Trophoblast cell (in vitro differentiated cells and primary cell): ENCODE measurements around the gene LOXL3.

Source experiments
- DNase-seq, 2 donors: peaks; one replicate each; pipeline ENCODE4 v3.0.0-alpha.2; 2016
- H2AFZ ChIP-seq: 2 replicates; pipeline ENCODE4 v1.6.1; 2013; ENCODE audit warnings: low read length, moderate library complexity, mild to moderate bottlenecking; ENCODE audit not compliant: insufficient read depth, poor library complexity
- H2AK5ac ChIP-seq: 2 replicates; pipeline ENCODE4 v1.6.1; 2013; ENCODE audit warnings: mild to moderate bottlenecking, low read length
- H2BK120ac ChIP-seq: 2 replicates; pipeline ENCODE4 v1.6.1; 2013; ENCODE audit warnings: low read length, mild to moderate bottlenecking, moderate library complexity; ENCODE audit not compliant: insufficient read depth, poor library complexity
- H2BK12ac ChIP-seq: 2 replicates; pipeline ENCODE4 v1.6.1; 2013; ENCODE audit warnings: mild to moderate bottlenecking, low read length, moderate library complexity
- H2BK5ac ChIP-seq: 2 replicates; pipeline ENCODE4 v1.6.1; 2013; ENCODE audit warnings: low read length, low read depth, moderate library complexity, mild to moderate bottlenecking; ENCODE audit not compliant: poor library complexity
- H3K14ac ChIP-seq: 2 replicates; pipeline ENCODE4 v1.6.1; 2013; ENCODE audit warnings: mild to moderate bottlenecking, low read length
- H3K18ac ChIP-seq: 2 replicates; pipeline ENCODE4 v1.6.1; 2013; ENCODE audit warnings: mild to moderate bottlenecking, low read length
- H3K23ac ChIP-seq: 2 replicates; pipeline ENCODE4 v1.6.1; 2013; ENCODE audit warnings: low read length
- H3K27ac ChIP-seq: 2 replicates; pipeline ENCODE4 v1.5.1; 2013; ENCODE audit warnings: low read depth, mild to moderate bottlenecking, inconsistent platforms, low read length, moderate library complexity
- H3K27me3 ChIP-seq: 2 replicates; pipeline ENCODE4 v1.6.1; 2013; ENCODE audit warnings: inconsistent platforms, mild to moderate bottlenecking, low read length, moderate library complexity; ENCODE audit not compliant: insufficient read depth
- H3K36me3 ChIP-seq, 2 experiments: 1 replicate in 1 of 2; 2 replicates in 1 of 2; pipeline ENCODE4 v1.6.1; 2013; ENCODE audit warnings: low read length in 2 of 2, mild to moderate bottlenecking in 2 of 2, moderate library complexity in 1 of 2; ENCODE audit not compliant: insufficient read depth in 2 of 2, control insufficient read depth in 1 of 2
- H3K4ac ChIP-seq: 2 replicates; pipeline ENCODE4 v1.6.1; 2013; ENCODE audit warnings: low read depth, mild to moderate bottlenecking, low read length, moderate library complexity
- H3K4me1 ChIP-seq, 2 experiments: 1 replicate in 1 of 2; 2 replicates in 1 of 2; pipeline ENCODE4 v1.6.1; 2013; ENCODE audit warnings: low read length in 2 of 2, mild to moderate bottlenecking in 2 of 2, moderate library complexity in 1 of 2; ENCODE audit not compliant: insufficient read depth in 2 of 2, control insufficient read depth in 1 of 2
- H3K4me2 ChIP-seq: 2 replicates; pipeline ENCODE4 v1.6.1; 2013; ENCODE audit warnings: inconsistent platforms, mild to moderate bottlenecking, low read length, moderate library complexity
- H3K4me3 ChIP-seq: 2 replicates; pipeline ENCODE4 v1.5.1; 2013; ENCODE audit warnings: mild to moderate bottlenecking, low read depth, low read length, inconsistent platforms
- H3K79me1 ChIP-seq: one replicate; pipeline ENCODE4 v1.6.1; 2013; ENCODE audit warnings: low read length
- H3K79me2 ChIP-seq: 2 replicates; pipeline ENCODE4 v1.6.1; 2013; ENCODE audit warnings: low read length, mild to moderate bottlenecking; ENCODE audit not compliant: control insufficient read depth, insufficient read depth, poor library complexity
- H3K9ac ChIP-seq: 2 replicates; pipeline ENCODE4 v1.6.1; 2013; ENCODE audit warnings: mild to moderate bottlenecking, low read length
- H3K9me3 ChIP-seq: 2 replicates; pipeline ENCODE4 v1.6.1; 2013; ENCODE audit warnings: low read depth, mild to moderate bottlenecking, control low read depth, inconsistent platforms, low read length; ENCODE audit not compliant: insufficient read depth
- H4K12ac ChIP-seq: 2 replicates; pipeline ENCODE4 v1.6.1; 2013; ENCODE audit warnings: low read depth, mild to moderate bottlenecking, low read length, moderate library complexity
- H4K8ac ChIP-seq: 2 replicates; pipeline ENCODE4 v1.6.1; 2013; ENCODE audit warnings: low read depth, mild to moderate bottlenecking, low read length, moderate library complexity
- H4K91ac ChIP-seq: one replicate; pipeline ENCODE4 v1.6.1; 2013; ENCODE audit warnings: low read depth, mild to moderate bottlenecking, low read length, moderate library complexity
- WGBS: extraction: QIAGEN DNeasy Blood & Tissue Kit; methylation state at CpG from one replicate; pipeline ENCODE4 v1.1.7; 2013; ENCODE audit warnings: missing lambda C conversion rate; ENCODE audit not compliant: insufficient read length, insufficient coverage; ENCODE audit errors: extremely low coverage; 5-methylcytosine and 5-hydroxymethylcytosine counted together

LOXL3 gene

DNA sequence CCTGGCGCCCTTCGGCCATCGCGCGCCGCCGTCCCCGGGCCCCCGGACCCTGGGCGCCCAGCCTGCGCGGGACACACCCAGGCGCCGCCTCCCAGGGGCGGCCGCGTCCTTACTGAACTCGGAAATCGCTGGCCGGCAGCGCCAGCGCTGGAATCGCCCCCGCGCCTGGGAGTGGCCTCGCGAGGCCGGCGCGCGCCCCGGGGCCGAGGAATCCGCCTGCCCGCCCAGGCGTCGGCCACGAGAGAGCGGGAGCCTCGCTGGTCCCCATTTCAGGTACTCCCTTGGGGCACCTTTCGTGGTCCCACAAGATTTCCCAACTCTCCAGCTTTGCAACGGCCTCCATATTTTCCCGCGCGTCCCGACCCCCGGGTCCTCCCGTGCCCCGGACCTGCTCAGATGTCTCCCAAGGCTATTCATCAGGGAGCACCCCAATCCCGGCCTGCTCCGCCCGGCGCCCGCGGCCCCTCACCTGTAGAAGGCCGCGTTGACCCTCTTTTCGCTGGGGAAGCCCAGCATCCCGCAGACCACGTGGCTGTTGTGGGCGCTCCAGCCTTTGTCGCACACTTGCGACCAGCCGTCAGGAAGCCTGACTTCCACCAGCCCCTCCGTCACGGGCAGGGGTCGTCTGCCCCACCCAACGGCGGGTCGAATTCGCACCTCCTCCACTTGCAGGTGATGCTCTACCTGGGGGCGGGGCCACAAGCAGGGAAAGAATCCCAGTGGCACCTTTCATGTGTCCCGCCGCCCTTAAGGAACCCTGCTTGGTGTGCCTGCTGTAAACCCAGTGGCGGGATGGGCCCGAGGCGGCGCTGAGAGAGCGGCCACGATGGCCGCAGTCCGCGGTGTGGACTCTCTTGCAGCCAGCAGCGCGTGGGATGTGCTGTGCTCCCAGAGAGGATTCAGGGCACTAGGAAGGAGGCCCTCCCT, 4.6 kb downstream of the LOXL3 start:
- Histone ChIP-seq H2AFZ (peak overlapping the region; percentile 86), H3K4ac (no peak overlapping the region), H2BK12ac (no peak overlapping the region), H4K91ac (peak overlapping the region; percentile 8), H4K8ac (peak overlapping the region; percentile 59), H2AK5ac (no peak overlapping the region), H3K36me3 (no peaks in the 10 kb centered on the region), H3K79me2 (no peaks in the 10 kb centered on the region), H3K27me3 (peaks cover 33% of the 10 kb centered on the region), H2BK5ac (no peak overlapping the region), H3K79me1 (peaks cover 2% of the 10 kb centered on the region), H2BK120ac (peak overlapping the region; percentile 31), H3K9me3 (peaks cover 8% of the 10 kb centered on the region), H3K14ac (no peak overlapping the region), H3K23ac (no peak overlapping the region), H3K18ac (no peak overlapping the region), H3K4me1 (peaks cover 9 to 13% of the 10 kb centered on the region in 2 experiments), H3K27ac (no peak overlapping the region), H4K12ac (no peak overlapping the region), H3K4me3 (peak overlapping the region; percentile 8), H3K4me2 (peak overlapping the region; percentile 75), H3K9ac (no peak overlapping the region)
- peak in 1 of 2 donors; percentile 70 for DNase-seq
- no CpG with 5 or more reads among the region's 85 CpGs for WGBS

DNA sequence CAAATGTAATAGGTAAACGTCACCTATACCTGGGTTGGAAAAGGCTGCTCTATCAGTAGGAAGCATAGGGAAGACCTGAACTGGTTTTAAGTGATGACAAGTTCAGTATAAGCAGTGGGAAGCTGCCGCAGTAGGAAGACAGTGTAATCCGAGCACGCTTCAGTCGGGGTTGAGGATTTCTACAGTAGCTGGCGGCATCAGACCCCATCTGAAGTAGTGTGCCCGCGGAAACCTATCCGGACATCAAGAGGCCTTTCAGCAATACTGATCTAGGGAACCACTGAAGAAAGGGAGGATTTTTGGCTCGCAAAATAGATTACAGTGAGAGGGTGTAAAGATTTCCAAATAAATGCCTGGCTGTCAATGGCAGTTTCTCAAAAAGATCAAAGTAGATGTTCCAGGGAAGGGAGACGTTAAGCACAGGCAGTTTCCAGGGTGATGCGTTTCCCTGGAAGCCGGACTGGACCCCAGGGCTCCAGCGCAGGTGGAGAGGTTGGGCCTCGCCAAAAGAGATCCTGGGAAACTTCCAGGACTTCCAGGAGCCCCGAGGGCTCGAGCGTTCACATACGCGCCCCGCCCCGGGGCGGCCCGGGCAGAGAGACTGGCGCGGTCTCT, 5.3 kb downstream of the LOXL3 start:
- H3K4me2 ChIP-seq, result peak overlapping the region; percentile 75
- no peaks in the 10 kb centered on the region for H3K36me3 ChIP-seq
- peak overlapping the region; percentile 31 for H2BK120ac ChIP-seq
- no peak overlapping the region for H3K18ac ChIP-seq
- peak overlapping the region; percentile 8 for H3K4me3 ChIP-seq
- H3K79me1 ChIP-seq, result no peaks in the 10 kb centered on the region
- no CpG with 5 or more reads among the region's 26 CpGs for WGBS
- no peak overlapping the region for H3K27ac ChIP-seq
- H3K4me1 ChIP-seq, result peaks cover 7 to 9% of the 10 kb centered on the region in 2 experiments
- H2BK12ac ChIP-seq, result no peak overlapping the region
- H3K23ac ChIP-seq, result no peak overlapping the region
- no peaks in the 10 kb centered on the region for H3K79me2 ChIP-seq
- H3K9me3 ChIP-seq, result peaks cover 8% of the 10 kb centered on the region
- H4K8ac ChIP-seq, result no peak overlapping the region
- peaks cover 30% of the 10 kb centered on the region for H3K27me3 ChIP-seq
- peak overlapping the region; percentile 86 for H2AFZ ChIP-seq
- no peak overlapping the region for H4K91ac ChIP-seq
- DNase-seq, result no peak
- H3K9ac ChIP-seq, result no peak overlapping the region
- H2BK5ac ChIP-seq, result no peak overlapping the region
- H2AK5ac ChIP-seq, result no peak overlapping the region
- H4K12ac ChIP-seq, result no peak overlapping the region
- no peak overlapping the region for H3K4ac ChIP-seq
- H3K14ac ChIP-seq, result no peak overlapping the region

DNA sequence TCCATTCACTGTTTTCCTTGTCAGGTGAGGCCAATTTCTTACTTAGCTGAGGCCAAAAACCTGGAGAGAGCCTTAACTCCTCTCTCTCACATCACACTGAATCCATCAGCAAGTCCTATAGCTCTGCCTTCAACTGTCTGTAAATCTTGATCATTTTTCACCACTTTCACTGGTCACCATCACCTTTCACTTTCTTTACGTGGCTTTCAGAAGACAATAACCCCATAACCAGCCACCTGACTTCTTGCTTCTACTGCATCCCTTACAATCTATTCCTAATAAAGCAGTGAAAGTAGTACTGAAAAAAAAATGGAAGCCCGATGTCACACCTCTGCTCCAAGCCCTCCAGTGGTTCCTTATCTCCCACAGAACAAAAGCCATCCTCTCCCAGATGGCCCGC, 7.7 kb downstream of the LOXL3 start:
- no peak overlapping the region for H2AFZ ChIP-seq
- H3K27ac ChIP-seq, result no peak overlapping the region
- H3K23ac ChIP-seq, result no peak overlapping the region
- no peak overlapping the region for H3K4me3 ChIP-seq
- H4K8ac ChIP-seq, result no peak overlapping the region
- no peak overlapping the region for H3K18ac ChIP-seq
- H2BK120ac ChIP-seq, result no peak overlapping the region
- no peak overlapping the region for H3K14ac ChIP-seq
- H2BK12ac ChIP-seq, result no peak overlapping the region
- no peak overlapping the region for H4K91ac ChIP-seq
- peaks cover 4 to 7% of the 10 kb centered on the region in 2 experiments for H3K4me1 ChIP-seq
- no peak overlapping the region for H2AK5ac ChIP-seq
- H3K4ac ChIP-seq, result no peak overlapping the region
- H3K9ac ChIP-seq, result no peak overlapping the region
- no peak overlapping the region for H2BK5ac ChIP-seq
- H3K36me3 ChIP-seq, result no peaks in the 10 kb centered on the region
- no peak overlapping the region for H3K4me2 ChIP-seq
- no CpG with 5 or more reads among the region's 3 CpGs for WGBS
- H3K9me3 ChIP-seq, result peaks cover 8% of the 10 kb centered on the region
- no peak for DNase-seq
- H4K12ac ChIP-seq, result no peak overlapping the region
- H3K79me2 ChIP-seq, result no peaks in the 10 kb centered on the region
- no peaks in the 10 kb centered on the region for H3K79me1 ChIP-seq
- peaks cover 25% of the 10 kb centered on the region for H3K27me3 ChIP-seq

DNA sequence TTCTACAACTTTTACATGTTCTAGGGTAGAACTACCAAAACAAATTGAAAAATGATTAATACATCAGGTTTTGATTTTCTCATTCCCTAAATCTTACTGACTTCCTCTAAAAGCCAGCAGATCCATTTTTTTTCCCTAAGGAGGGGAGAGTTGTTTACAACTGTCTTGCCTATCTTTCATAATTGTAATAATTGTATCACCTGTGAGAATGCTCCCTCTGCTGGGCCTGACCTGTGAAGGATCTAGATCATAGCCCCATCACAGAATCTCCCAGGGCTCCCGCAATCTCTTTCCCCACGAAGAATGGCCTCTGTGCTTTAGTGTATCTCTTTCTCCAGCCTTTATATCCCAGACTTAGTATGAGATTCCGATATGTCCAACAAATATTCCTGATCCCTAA, 9.1 kb downstream of the LOXL3 start:
- Histone ChIP-seq H4K12ac (no peak overlapping the region), H3K79me2 (no peaks in the 10 kb centered on the region), H2AFZ (no peak overlapping the region), H2BK5ac (no peak overlapping the region), H4K91ac (no peak overlapping the region), H3K4me1 (peaks cover 4 to 7% of the 10 kb centered on the region in 2 experiments), H3K18ac (no peak overlapping the region), H2AK5ac (no peak overlapping the region), H3K4ac (no peak overlapping the region), H3K4me3 (no peak overlapping the region), H2BK120ac (no peak overlapping the region), H3K36me3 (no peaks in the 10 kb centered on the region), H4K8ac (no peak overlapping the region), H3K27ac (no peak overlapping the region), H3K79me1 (no peaks in the 10 kb centered on the region), H3K27me3 (peaks cover 18% of the 10 kb centered on the region), H3K14ac (no peak overlapping the region), H3K23ac (no peak overlapping the region), H2BK12ac (no peak overlapping the region), H3K9me3 (peaks cover 7% of the 10 kb centered on the region), H3K9ac (no peak overlapping the region), H3K4me2 (no peak overlapping the region)
- WGBS, result no CpG with 5 or more reads among the region's 3 CpGs
- peak in 1 of 2 donors; percentile 39 for DNase-seq
